Measurements from ENCODE around the gene HCLS1. TPM values are rescaled to one million over a fixed set of nuclear protein-coding genes. Genes with fewer than 3 reads are reported as not detected.

Gene HCLS1
- total RNA-seq, 2 experiments from 2014 or later = 200 to 235 TPM

DNA sequence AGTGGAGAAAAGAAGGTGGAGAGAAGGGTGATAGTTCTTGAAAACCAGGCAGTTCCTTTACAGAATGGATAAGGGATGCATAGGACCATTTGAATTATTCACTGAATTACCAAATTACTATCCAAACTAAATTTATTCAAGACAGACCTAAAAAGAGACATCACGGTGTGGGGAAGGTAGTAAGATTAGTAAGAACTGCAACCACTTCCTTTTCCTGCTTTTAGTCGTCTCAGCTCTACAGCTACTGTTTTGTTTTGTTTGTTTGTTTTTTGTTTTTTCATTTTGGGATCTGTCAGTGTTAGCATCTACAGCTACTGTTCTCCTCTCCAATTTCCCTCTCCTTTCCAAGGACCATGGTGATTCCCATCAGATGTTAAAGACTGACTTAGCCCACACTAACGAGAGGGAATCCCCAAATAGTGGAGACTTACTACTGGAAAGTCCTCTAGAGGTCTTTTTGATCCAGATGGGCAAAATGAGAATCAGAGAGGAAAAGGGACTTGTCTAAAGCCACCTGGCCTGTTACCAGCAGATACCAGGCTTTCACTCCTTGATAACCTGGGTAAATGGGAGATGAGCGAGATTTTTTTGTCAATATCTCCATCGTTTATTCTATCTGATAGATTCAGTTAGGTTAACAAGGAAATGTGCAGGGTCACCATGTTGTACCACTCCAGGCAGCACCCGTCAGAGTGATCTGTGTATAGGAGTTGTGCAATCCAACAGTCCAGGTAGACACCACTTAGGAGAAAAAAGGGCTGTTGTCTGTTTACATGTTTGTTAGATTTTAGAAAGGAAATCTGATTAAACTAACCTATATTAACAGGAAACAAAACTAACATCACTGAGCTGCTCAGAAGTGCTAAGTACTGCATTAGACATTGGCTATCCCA, 6.0 kb downstream of the HCLS1 start:
- ATAC-seq (peak; percentile 90), DNase-seq (no peak)
- Mint-ChIP-seq H3K27ac (peak overlapping the region; percentile 91), H3K9me3 (ENCODE audit: low read depth) (no peaks in the 10 kb centered on the region), H3K36me3 (ENCODE audit: low read depth) (peaks cover 70% of the 10 kb centered on the region), H3K4me1 (peaks cover 80% of the 10 kb centered on the region), H3K27me3 (no peaks in the 10 kb centered on the region), H3K4me3 (peak overlapping the region; percentile 13)
- ChIA-PET POLR2A (interaction anchor here (1.0 kb wide), 1 partner anchor 102 kb away, joined by 3 read pairs; no protein-coding TSS in a partner anchor), CTCF (interaction anchor here (0.6 kb wide), 1 partner anchor 33 kb away, joined by 3 read pairs; no protein-coding TSS in a partner anchor)
- intact Hi-C loops (cut with DNase I, micrococcal nuclease) = loop anchor here (5.0 to 10.0 kb wide), 3 partner anchors 83 to 450 kb away; no protein-coding TSS in a partner anchor

- no peak for ATAC-seq
- CTCF ChIA-PET = no interaction called here
- no peak overlapping the region for H3K4me3 Mint-ChIP-seq
Measured at GRCh38 chr3:121651684-121652083, 9.0 kb downstream of the HCLS1 start.

GRCh38 chr3:121649645-121650044, 11.1 kb downstream of the HCLS1 start:
- ATAC-seq (peak; percentile 43), DNase-seq (no peak)
- ChIA-PET POLR2A (no interaction called here), CTCF (interaction anchor here (1.0 kb wide), 1 partner anchor 11 kb away, joined by 3 read pairs; no protein-coding TSS in a partner anchor)
- peaks cover 51% of the 10 kb centered on the region for H3K36me3 Mint-ChIP-seq (ENCODE audit: low read depth)
- no peaks in the 10 kb centered on the region for H3K27me3 Mint-ChIP-seq
- peak overlapping the region; percentile 43 for H3K27ac Mint-ChIP-seq
- intact Hi-C loops (cut with DNase I, micrococcal nuclease) = loop anchor here in 1 of 2 experiments (5.0 to 10.0 kb wide), 2 partner anchors 88 to 455 kb away; no protein-coding TSS in a partner anchor
- peaks cover 48% of the 10 kb centered on the region for H3K4me1 Mint-ChIP-seq
- no peaks in the 10 kb centered on the region for H3K9me3 Mint-ChIP-seq (ENCODE audit: low read depth)
- no peak overlapping the region for H3K4me3 Mint-ChIP-seq

More at GRCh38 chr3:121651684-121652083, 9.0 kb downstream of the HCLS1 start:
- no peaks in the 10 kb centered on the region for H3K9me3 Mint-ChIP-seq (ENCODE audit: low read depth)
- H3K27me3 Mint-ChIP-seq = no peaks in the 10 kb centered on the region
- intact Hi-C loops (cut with DNase I, micrococcal nuclease) = loop anchor here in 1 of 2 experiments (5.0 to 10.0 kb wide), 2 partner anchors 86 to 453 kb away; no protein-coding TSS in a partner anchor
- peaks cover 61% of the 10 kb centered on the region for H3K4me1 Mint-ChIP-seq
- POLR2A ChIA-PET = no interaction called here
- peak overlapping the region; percentile 65 for H3K27ac Mint-ChIP-seq
- no peak for DNase-seq
- peaks cover 58% of the 10 kb centered on the region for H3K36me3 Mint-ChIP-seq (ENCODE audit: low read depth)

DNA sequence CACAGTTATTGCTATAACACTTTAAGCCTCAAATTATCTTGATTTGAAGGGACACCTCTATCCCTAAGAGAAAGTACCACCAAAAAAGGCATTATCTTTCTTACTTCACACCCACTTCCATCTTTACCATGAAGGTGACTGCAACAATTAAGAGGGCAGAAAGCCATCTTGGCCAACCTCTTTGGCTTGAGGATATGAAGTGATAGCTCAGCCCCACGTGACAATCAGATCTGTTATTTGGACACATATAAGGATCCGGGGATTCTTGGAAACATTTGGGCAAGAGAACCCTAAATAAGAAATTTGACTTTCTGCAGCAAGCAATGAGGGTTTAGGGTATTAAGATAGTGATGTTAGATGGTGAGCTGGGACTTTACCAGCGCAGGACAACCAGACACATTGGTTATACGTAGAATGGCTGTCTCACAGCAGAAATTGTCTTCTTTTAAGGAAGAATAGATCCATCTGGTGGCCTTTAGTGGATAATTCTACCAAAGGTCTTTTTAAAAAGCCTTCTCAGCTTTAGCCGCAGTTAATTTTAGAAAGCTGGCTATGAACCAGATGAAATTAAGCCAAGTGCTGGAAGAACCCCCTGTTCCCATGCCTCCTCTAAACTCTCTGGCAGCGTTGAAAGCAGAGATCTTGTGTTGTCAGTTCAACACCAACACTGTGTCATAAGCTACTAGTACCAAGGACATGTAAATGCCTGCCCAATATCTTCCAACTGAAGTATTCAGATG, 12.3 kb downstream of the HCLS1 start:
- POLR2A ChIA-PET = no interaction called here
- no peak for ATAC-seq
- H3K36me3 Mint-ChIP-seq (ENCODE audit: low read depth) = peaks cover 56% of the 10 kb centered on the region
- intact Hi-C loops (cut with DNase I, micrococcal nuclease) = no loop called here
- no peaks in the 10 kb centered on the region for H3K9me3 Mint-ChIP-seq (ENCODE audit: low read depth)
- H3K27me3 Mint-ChIP-seq = no peaks in the 10 kb centered on the region
- CTCF ChIA-PET = no interaction called here
- H3K27ac Mint-ChIP-seq = peak overlapping the region; percentile 58
- no peak for DNase-seq
- peaks cover 37% of the 10 kb centered on the region for H3K4me1 Mint-ChIP-seq
- no peak overlapping the region for H3K4me3 Mint-ChIP-seq

DNA sequence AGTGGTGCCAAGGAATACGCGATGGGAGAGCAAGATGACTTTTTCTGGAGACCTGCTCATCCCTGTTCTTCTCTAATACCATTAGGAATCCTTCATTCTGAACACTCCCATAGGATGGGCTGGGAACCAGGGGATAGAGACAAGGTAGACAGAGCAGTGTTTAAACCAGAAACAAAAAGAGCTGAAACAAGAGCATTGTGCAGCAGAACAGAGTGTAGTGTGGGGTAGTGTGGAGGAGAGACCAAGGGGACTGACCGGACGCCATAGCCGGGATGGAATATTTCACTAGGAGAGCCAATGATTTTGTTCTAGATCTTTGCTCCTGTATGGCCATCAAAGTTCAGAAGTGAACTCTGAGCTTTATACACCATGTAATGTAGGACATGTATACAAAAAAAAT, 15.6 kb downstream of the HCLS1 start:
- ATAC-seq (peak; percentile 30), DNase-seq (no peak)
- Mint-ChIP-seq H3K27me3 (no peaks in the 10 kb centered on the region), H3K4me1 (peaks cover 26% of the 10 kb centered on the region), H3K4me3 (no peak overlapping the region), H3K36me3 (ENCODE audit: low read depth) (peaks cover 52% of the 10 kb centered on the region), H3K9me3 (ENCODE audit: low read depth) (no peaks in the 10 kb centered on the region), H3K27ac (no peak overlapping the region)
- ChIA-PET CTCF (no interaction called here), POLR2A (no interaction called here)
- intact Hi-C loops (cut with DNase I, micrococcal nuclease) = no loop called here

GRCh38 chr3:121642601-121643314, 17.9 kb downstream of the HCLS1 start:
- H3K27ac Mint-ChIP-seq = peak overlapping the region; percentile 17
- H3K9me3 Mint-ChIP-seq (ENCODE audit: low read depth) = no peaks in the 10 kb centered on the region
- CTCF ChIA-PET = no interaction called here
- intact Hi-C loops (cut with DNase I, micrococcal nuclease) = no loop called here
- DNase-seq = no peak
- peaks cover 24% of the 10 kb centered on the region for H3K4me1 Mint-ChIP-seq
- no peak overlapping the region for H3K4me3 Mint-ChIP-seq
- H3K36me3 Mint-ChIP-seq (ENCODE audit: low read depth) = peaks cover 59% of the 10 kb centered on the region
- POLR2A ChIA-PET = no interaction called here
- H3K27me3 Mint-ChIP-seq = no peaks in the 10 kb centered on the region
- no peak for ATAC-seq

DNA sequence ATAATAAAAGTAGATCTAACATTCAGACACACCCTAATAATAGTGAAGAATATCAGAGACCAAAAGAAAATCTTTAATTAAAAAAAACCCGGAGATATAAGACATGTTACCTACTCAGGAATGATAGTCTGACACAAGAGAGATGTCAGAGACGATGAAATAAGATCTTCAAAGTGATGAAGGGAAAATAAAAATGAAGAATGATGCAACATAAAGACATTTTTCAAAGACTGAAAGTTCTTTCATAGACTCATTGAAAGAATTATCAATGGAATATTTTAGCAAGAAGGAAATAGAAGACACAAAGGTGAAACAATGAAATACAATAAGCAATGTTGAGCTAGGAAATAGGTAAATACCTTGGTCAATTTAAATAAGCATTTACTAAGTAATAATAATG, 19.6 kb downstream of the HCLS1 start:
- no peaks in the 10 kb centered on the region for H3K27me3 Mint-ChIP-seq
- H3K27ac Mint-ChIP-seq = peak overlapping the region; percentile 67
- no peaks in the 10 kb centered on the region for H3K9me3 Mint-ChIP-seq (ENCODE audit: low read depth)
- intact Hi-C loops (cut with DNase I, micrococcal nuclease) = loop anchor here in 1 of 2 experiments (2.0 kb wide), 1 partner anchor 20 kb away; the partner anchor contains the start of gene HCLS1
- H3K4me1 Mint-ChIP-seq = peaks cover 22% of the 10 kb centered on the region
- H3K36me3 Mint-ChIP-seq (ENCODE audit: low read depth) = peaks cover 69% of the 10 kb centered on the region
- POLR2A ChIA-PET = no interaction called here
- no peak overlapping the region for H3K4me3 Mint-ChIP-seq
- ATAC-seq (peak; percentile 30), DNase-seq (no peak)
- CTCF ChIA-PET = no interaction called here

GRCh38 chr3:121637922-121638321, 22.8 kb downstream of the HCLS1 start:
- H3K27me3 Mint-ChIP-seq = no peaks in the 10 kb centered on the region
- H3K4me3 Mint-ChIP-seq = no peak overlapping the region
- peaks cover 22% of the 10 kb centered on the region for H3K4me1 Mint-ChIP-seq
- ChIA-PET POLR2A (no interaction called here), CTCF (interaction anchor here (1.0 to 1.3 kb wide), 2 partner anchors 9 to 12 kb away, joined by 3 read pairs; no protein-coding TSS in a partner anchor)
- no peaks in the 10 kb centered on the region for H3K9me3 Mint-ChIP-seq (ENCODE audit: low read depth)
- H3K36me3 Mint-ChIP-seq (ENCODE audit: low read depth) = peaks cover 71% of the 10 kb centered on the region
- intact Hi-C loops (cut with DNase I, micrococcal nuclease) = no loop called here
- H3K27ac Mint-ChIP-seq = peak overlapping the region; percentile 59
- ATAC-seq = no peak
- no peak for DNase-seq

GRCh38 chr3:121630355-121630754, 30.3 kb downstream of the HCLS1 start:
- Mint-ChIP-seq H3K27ac (peak overlapping the region; percentile 32), H3K36me3 (ENCODE audit: low read depth) (peaks cover 44% of the 10 kb centered on the region), H3K4me1 (no peaks in the 10 kb centered on the region), H3K27me3 (no peaks in the 10 kb centered on the region), H3K9me3 (ENCODE audit: low read depth) (no peaks in the 10 kb centered on the region), H3K4me3 (no peak overlapping the region)
- intact Hi-C loops (cut with DNase I, micrococcal nuclease) = no loop called here
- CTCF ChIA-PET = no interaction called here
- DNase-seq = no peak
- ATAC-seq = no peak
- POLR2A ChIA-PET = no interaction called here

GRCh38 chr3:121629601-121630000, 31.1 kb downstream of the HCLS1 start:
- CTCF ChIA-PET = interaction anchor here (0.6 kb wide), 1 partner anchor 180 kb away, joined by 3 read pairs; no protein-coding TSS in a partner anchor
- no peak overlapping the region for H3K4me3 Mint-ChIP-seq
- POLR2A ChIA-PET = no interaction called here
- intact Hi-C loops (cut with DNase I, micrococcal nuclease) = no loop called here
- no peaks in the 10 kb centered on the region for H3K4me1 Mint-ChIP-seq
- H3K27ac Mint-ChIP-seq = peak overlapping the region; percentile 30
- H3K9me3 Mint-ChIP-seq (ENCODE audit: low read depth) = no peaks in the 10 kb centered on the region
- H3K36me3 Mint-ChIP-seq (ENCODE audit: low read depth) = peaks cover 37% of the 10 kb centered on the region
- no peak for DNase-seq
- H3K27me3 Mint-ChIP-seq = no peaks in the 10 kb centered on the region
- ATAC-seq = no peak

GRCh38 chr3:121627622-121628021, 33.1 kb downstream of the HCLS1 start:
- ChIA-PET CTCF (no interaction called here), POLR2A (no interaction called here)
- H3K27me3 Mint-ChIP-seq = no peaks in the 10 kb centered on the region

More at GRCh38 chr3:121627622-121628021, 33.1 kb downstream of the HCLS1 start:
- no peaks in the 10 kb centered on the region for H3K9me3 Mint-ChIP-seq (ENCODE audit: low read depth)
- no peak for DNase-seq
- no peak overlapping the region for H3K4me3 Mint-ChIP-seq
- no peaks in the 10 kb centered on the region for H3K4me1 Mint-ChIP-seq
- intact Hi-C loops (cut with DNase I, micrococcal nuclease) = no loop called here
- no peak for ATAC-seq
- H3K36me3 Mint-ChIP-seq (ENCODE audit: low read depth) = peaks cover 25% of the 10 kb centered on the region
- no peak overlapping the region for H3K27ac Mint-ChIP-seq
